A549 (cell line): ENCODE measurements around the gene KCNMB1. TPM values are rescaled to one million over a fixed set of nuclear protein-coding genes. Genes with fewer than 3 reads are reported as not detected.

Experiments
- ATAC-seq, 2 experiments: fragments of 200-7000 bp in 1 of 2; fragments of >200 bp in 1 of 2; cut with Nextera tagmentation in 1 of 2; cut with Tn5 transposase in 1 of 2; 3 replicates each; pipeline versions ENCODE4 v1.8.0 to v1.9.1; 2018 to 2020; ENCODE audit warnings: mild to moderate bottlenecking in 1 of 2, moderate library complexity in 1 of 2
- CTCF ChIA-PET: fragments of 300-600 bp; sonication (Branson Sonifier 250); formaldehyde crosslinking; extraction: SDS; loops from one replicate; lab custom pipeline; 2021; ENCODE audit warnings: antibody characterized with exemption, inconsistent platforms; lab: Yijun Ruan, JAX
- POLR2A ChIA-PET: fragments of 350-600 bp; formaldehyde crosslinking; extraction: SDS; loops from one replicate; lab custom pipeline; 2021; ENCODE audit warnings: antibody characterized with exemption, inconsistent platforms; lab: Yijun Ruan, JAX
- DNase-seq, 2 experiments: peaks; one replicate each; pipeline versions ENCODE4 v3.0.0 to v3.0.0-alpha.2; 2011 to 2016; ENCODE audit warnings: low read depth in 1 of 2, low spot score in 1 of 2
- FAIRE-seq: peaks from 2 replicates; lab custom pipeline; 2011; peaks lifted over from hg19 to GRCh38; lab: Jason Lieb, UNC
- H3K27ac ChIP-seq, 2 experiments: fragments of >200 bp; sonication (Bioruptor Twin); formaldehyde crosslinking; 3 replicates each; pipeline ENCODE4 v1.5.1; 2016 to 2017
- H3K4me1 ChIP-seq: fragments of >200 bp; sonication (Bioruptor Twin); formaldehyde crosslinking; 3 replicates; pipeline ENCODE4 v1.6.1; 2016
- H3K4me2 ChIP-seq: fragments of >200 bp; sonication (Bioruptor Twin); formaldehyde crosslinking; 3 replicates; pipeline ENCODE4 v1.6.1; 2016
- H3K4me3 ChIP-seq: fragments of >200 bp; sonication (Bioruptor Twin); formaldehyde crosslinking; 3 replicates; pipeline ENCODE4 v1.5.1; 2016
- H3K9me3 ChIP-seq: fragments of >200 bp; sonication (Bioruptor Twin); formaldehyde crosslinking; 3 replicates; pipeline ENCODE4 v1.6.1; 2016
- CBX2 ChIP-seq: fragments of 200-600 bp; sonication (generic); IDR thresholded peaks from 2 replicates; pipeline ENCODE4 v1.6.1; 2016; ENCODE audit warnings: low read depth, mild to moderate bottlenecking, borderline replicate concordance
- E2F6 ChIP-seq: IDR thresholded peaks from 2 replicates; pipeline ENCODE4 v1.6.1; 2012; ENCODE audit warnings: low read depth, borderline replicate concordance
- ELK1 ChIP-seq: fragments of 150-350 bp; IDR thresholded peaks from 2 replicates; pipeline ENCODE4 v1.6.1; 2014; ENCODE audit warnings: low read depth, mild to moderate bottlenecking, low read length
- EP300 ChIP-seq, 2 experiments: fragments of >200 bp; sonication (Bioruptor Twin); formaldehyde crosslinking; IDR thresholded peaks; 2 replicates in 1 of 2; 3 replicates in 1 of 2; pipeline ENCODE4 v1.6.1; 2016 to 2017
- FOXS1 ChIP-seq: fragments of 250-450 bp; sonication (Bioruptor Pico); IDR thresholded peaks from 2 replicates; pipeline ENCODE4 v1.5.0; 2020; ENCODE audit warnings: mild to moderate bottlenecking, moderate library complexity
- HDAC2 ChIP-seq: fragments of 200-600 bp; sonication (generic); IDR thresholded peaks from 2 replicates; pipeline ENCODE4 v1.6.1; 2016
- HES2 ChIP-seq: fragments of >200 bp; sonication (Bioruptor Twin); formaldehyde crosslinking; IDR thresholded peaks from 2 replicates; pipeline ENCODE4 v1.6.1; 2016
- HMGXB4 ChIP-seq: fragments of 250-450 bp; sonication (Bioruptor Pico); IDR thresholded peaks from 2 replicates; pipeline ENCODE4 v1.5.0; 2021; ENCODE audit warnings: mild to moderate bottlenecking, moderate library complexity, borderline replicate concordance
- HOXB5 ChIP-seq: fragments of 250-450 bp; sonication (Bioruptor Pico); IDR thresholded peaks from 2 replicates; pipeline ENCODE4 v1.5.0; 2020; ENCODE audit warnings: mild to moderate bottlenecking, moderate library complexity
- JUN ChIP-seq, 2 experiments: fragments of >200 bp; sonication (Bioruptor Twin); formaldehyde crosslinking; IDR thresholded peaks; 2 replicates in 1 of 2; 3 replicates in 1 of 2; pipeline ENCODE4 v1.6.1; 2016 to 2017
- KDM1A ChIP-seq: fragments of 200-600 bp; sonication (generic); IDR thresholded peaks from 2 replicates; pipeline ENCODE4 v1.6.1; 2016; ENCODE audit warnings: low read depth, mild to moderate bottlenecking
- KDM5A ChIP-seq: fragments of 200-600 bp; sonication (generic); IDR thresholded peaks from 2 replicates; pipeline ENCODE4 v1.6.1; 2016; ENCODE audit warnings: antibody characterized with exemption, mild to moderate bottlenecking
- MAFK ChIP-seq: fragments of 450-650 bp; IDR thresholded peaks from 2 replicates; pipeline ENCODE4 v1.6.1; 2014; ENCODE audit not compliant: partially characterized antibody
- NPAS2 ChIP-seq: fragments of 250-450 bp; sonication (Bioruptor Pico); IDR thresholded peaks from 2 replicates; pipeline ENCODE4 v1.8.0; 2022; ENCODE audit warnings: mild to moderate bottlenecking, moderate library complexity, borderline replicate concordance
- RAD21 ChIP-seq, 2 experiments: fragments of >200 bp in 1 of 2; sonication (Bioruptor Twin) in 1 of 2; formaldehyde crosslinking in 1 of 2; IDR thresholded peaks in 1 of 2; conservative IDR thresholded peaks in 1 of 2; 2 replicates in 1 of 2; 3 replicates in 1 of 2; pipeline ENCODE4 v1.6.1; 2012 to 2018; ENCODE audit warnings: inconsistent platforms in 1 of 2
- RARB ChIP-seq: fragments of 250-450 bp; sonication (Bioruptor Pico); IDR thresholded peaks from 2 replicates; pipeline ENCODE4 v1.8.0; 2021; ENCODE audit warnings: mild to moderate bottlenecking, moderate library complexity
- RCOR1 ChIP-seq: fragments of 150-350 bp; IDR thresholded peaks from 2 replicates; pipeline ENCODE4 v1.6.1; 2014; ENCODE audit warnings: antibody characterized with exemption, low read length, low read depth
- REST ChIP-seq: fragments of 200-600 bp; sonication (generic); IDR thresholded peaks from 2 replicates; pipeline ENCODE4 v1.6.1; 2016; ENCODE audit warnings: antibody characterized with exemption, mild to moderate bottlenecking, moderate library complexity
- RNF2 ChIP-seq: fragments of 200-600 bp; sonication (generic); IDR thresholded peaks from 2 replicates; pipeline ENCODE4 v1.6.1; 2016; ENCODE audit warnings: low read depth, mild to moderate bottlenecking, antibody characterized with exemption, moderate library complexity, borderline replicate concordance
- SREBF2 ChIP-seq: fragments of 450-650 bp; IDR thresholded peaks from 2 replicates; pipeline ENCODE4 v1.6.1; 2014; ENCODE audit warnings: mild to moderate bottlenecking, moderate library complexity
- TP53 ChIP-seq: fragments of 250-450 bp; sonication (Bioruptor Pico); IDR thresholded peaks from 2 replicates; pipeline ENCODE4 v1.5.0; 2021; ENCODE audit warnings: mild to moderate bottlenecking, moderate library complexity
- WGBS: methylation state at CpG from one replicate; pipeline ENCODE4 v1.1.6; 2017; ENCODE audit errors: missing lambda C conversion rate; 5-methylcytosine and 5-hydroxymethylcytosine counted together
- polyA plus RNA-seq, 4 experiments: library from polyadenylated mRNA; depleted of rRNA in 3 of 4; stranded (reverse); fragments of >200 nt; fragmentation: RNase III in 1 of 4; extraction: RNeasy Plus Mini Kit Qiagen cat#74134 plus additional on column Dnase treatment in 1 of 4; gene quantifications; 2 replicates in 3 of 4; 3 replicates in 1 of 4; pipeline ENCODE4 v1.2.3, GENCODE V29; 2011 to 2017
- TF ChIP-seq, protein P1 (sequence below): fragments of 250-450 bp; sonication (Bioruptor Pico); IDR thresholded peaks from 2 replicates; pipeline ENCODE4 v1.5.0; 2020; ENCODE audit warnings: low read depth, mild to moderate bottlenecking, moderate library complexity

The KCNMB1 gene
- polyA plus RNA-seq, 2 of the 4 experiments (the other 2 are of a cell fraction): not detected

GRCh38 chr5:170334626-170335025, 54.5 kb downstream of the KCNMB1 start:
- Histone ChIP-seq H3K9me3 (no peaks in the 10 kb centered on the region), H3K27ac (no peak overlapping the region), H3K4me1 (0 out of 3 replicates have a peak, but pooled peaks cover 5% of the 10 kb centered on the region), H3K4me3 (no peak overlapping the region), H3K4me2 (no peak overlapping the region)
- FAIRE-seq (no peak), DNase-seq (no peak), ATAC-seq (no peak)
- CTCF ChIA-PET: interaction anchor here (1.0 to 1.4 kb wide), 2 partner anchors 11 to 67 kb away, joined by 3 to 6 read pairs; no protein-coding TSS in a partner anchor
- WGBS: 59% methylated on average over 5 of the region's 5 CpGs
- POLR2A ChIA-PET: no interaction called here
- TF ChIP-seq JUN (IDR thresholded peaks at IDR 0.05): no peak
- TF ChIP-seq HOXB5 (CRISPR knock-in tag): no peak
- no peak for TF ChIP-seq MAFK
- no peak for TF ChIP-seq RCOR1
- TF ChIP-seq REST: no peak
- TF ChIP-seq HMGXB4 (CRISPR knock-in tag): no peak
- TF ChIP-seq RNF2: no peak
- no peak for TF ChIP-seq RAD21 (conservative IDR thresholded peaks at IDR 0.05 in 1 of 2, IDR thresholded peaks at IDR 0.05 in 1 of 2)
- TF ChIP-seq CBX2: no peak
- no peak for TF ChIP-seq KDM1A
- TF ChIP-seq, protein P1, sequence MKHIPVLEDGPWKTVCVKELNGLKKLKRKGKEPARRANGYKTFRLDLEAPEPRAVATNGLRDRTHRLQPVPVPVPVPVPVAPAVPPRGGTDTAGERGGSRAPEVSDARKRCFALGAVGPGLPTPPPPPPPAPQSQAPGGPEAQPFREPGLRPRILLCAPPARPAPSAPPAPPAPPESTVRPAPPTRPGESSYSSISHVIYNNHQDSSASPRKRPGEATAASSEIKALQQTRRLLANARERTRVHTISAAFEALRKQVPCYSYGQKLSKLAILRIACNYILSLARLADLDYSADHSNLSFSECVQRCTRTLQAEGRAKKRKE (CRISPR knock-in tag): no peak
- no peak for TF ChIP-seq SREBF2
- TF ChIP-seq KDM5A: no peak
- TF ChIP-seq FOXS1: no peak
- no peak for TF ChIP-seq HDAC2

DNA sequence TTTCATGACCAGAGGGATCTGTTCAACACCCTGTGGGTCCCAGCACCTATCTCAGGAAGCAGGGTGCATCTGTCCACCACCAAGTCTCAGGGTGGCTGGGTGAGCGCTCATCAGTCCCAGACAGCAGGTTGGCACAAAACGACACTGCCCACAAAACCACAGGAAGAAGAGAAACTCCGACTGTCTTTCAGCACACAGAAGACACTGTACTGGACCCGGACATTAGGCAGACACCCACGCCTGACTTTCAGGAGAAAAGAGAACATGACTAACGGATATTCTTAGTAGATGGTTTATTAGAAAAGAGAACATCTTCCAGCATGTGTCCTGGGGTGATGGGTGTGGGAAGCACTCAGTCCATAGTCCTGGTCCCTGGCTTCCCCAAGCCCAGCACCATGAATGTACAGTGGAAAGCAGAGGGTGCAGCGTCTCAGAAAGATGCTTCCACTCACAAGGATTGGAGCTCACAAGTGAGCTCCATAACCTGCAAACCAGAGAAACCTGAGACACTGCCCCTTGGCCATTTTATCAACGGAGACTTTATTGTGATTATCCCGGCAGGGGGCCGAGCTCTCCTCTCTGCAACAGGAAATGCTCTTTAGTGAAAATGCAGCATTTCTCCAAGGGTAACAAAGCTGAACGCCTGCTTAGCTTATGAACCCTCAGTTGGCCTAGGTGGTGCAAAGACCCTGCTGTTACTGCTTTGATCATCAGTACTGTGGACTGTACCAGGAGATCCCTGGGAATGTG, 55.8 kb downstream of the KCNMB1 start:
- CTCF ChIA-PET: interaction anchor here (1.4 kb wide), 1 partner anchor 10 kb away, joined by 6 read pairs; no protein-coding TSS in a partner anchor
- Histone ChIP-seq H3K4me2 (no peak overlapping the region), H3K9me3 (no peaks in the 10 kb centered on the region), H3K27ac (no peak overlapping the region), H3K4me1 (0 out of 3 replicates have a peak, but pooled peaks cover 5% of the 10 kb centered on the region), H3K4me3 (no peak overlapping the region)
- ATAC-seq (no peak), FAIRE-seq (no peak), DNase-seq (no peak)
- 60% methylated on average over 11 of the region's 11 CpGs for WGBS
- POLR2A ChIA-PET: no interaction called here
- TF ChIP-seq E2F6: no peak
- TF ChIP-seq TP53 (CRISPR knock-in tag): no peak
- no peak for TF ChIP-seq KDM5A
- TF ChIP-seq NPAS2: no peak
- no peak for TF ChIP-seq RARB (CRISPR knock-in tag)
- no peak for TF ChIP-seq HES2
- no peak for TF ChIP-seq KDM1A
- TF ChIP-seq EP300 (IDR thresholded peaks at IDR 0.05): no peak
- TF ChIP-seq ELK1: no peak
